GM12892 (cell line): ENCODE results near the gene WDFY4. TPM values are rescaled to one million over a fixed set of nuclear protein-coding genes. Genes with fewer than 3 reads are reported as not detected.
"Not testable (repeated sequence)": the region's sequence is repeated elsewhere in the genome, so short reads cannot be mapped to it uniquely, and the experiment has no call there.

Experiments
- DNase-seq: peaks from one replicate; pipeline ENCODE4 v3.0.0; 2011; ENCODE audit not compliant: insufficient read length
- FAIRE-seq: peaks from 2 replicates; lab custom pipeline; 2011; peaks lifted over from hg19 to GRCh38; lab: Jason Lieb, UNC
- POLR2A ChIP-seq: IDR thresholded peaks from 2 replicates; pipeline ENCODE4 v1.6.1; 2011; ENCODE audit warnings: low read depth, low read length, control low read depth
- POLR2AphosphoS5 ChIP-seq: IDR thresholded peaks from 2 replicates; pipeline ENCODE4 v1.6.1; 2011; ENCODE audit warnings: low read depth, low read length, control low read depth
- TAF1 ChIP-seq: IDR thresholded peaks from 2 replicates; pipeline ENCODE4 v1.6.1; 2011; ENCODE audit warnings: low read depth, mild to moderate bottlenecking, control low read depth, low read length, borderline replicate concordance
- polyA plus RNA-seq: library from polyadenylated mRNA; unstranded; fragments of >200 nt; gene quantifications from one replicate; pipeline ENCODE4 v1.2.1, GENCODE V29; 2012; ENCODE audit warnings: missing spikeins, inconsistent platforms; ENCODE audit not compliant: missing spikeins

Gene WDFY4
- polyA plus RNA-seq = 36.4 TPM

DNA sequence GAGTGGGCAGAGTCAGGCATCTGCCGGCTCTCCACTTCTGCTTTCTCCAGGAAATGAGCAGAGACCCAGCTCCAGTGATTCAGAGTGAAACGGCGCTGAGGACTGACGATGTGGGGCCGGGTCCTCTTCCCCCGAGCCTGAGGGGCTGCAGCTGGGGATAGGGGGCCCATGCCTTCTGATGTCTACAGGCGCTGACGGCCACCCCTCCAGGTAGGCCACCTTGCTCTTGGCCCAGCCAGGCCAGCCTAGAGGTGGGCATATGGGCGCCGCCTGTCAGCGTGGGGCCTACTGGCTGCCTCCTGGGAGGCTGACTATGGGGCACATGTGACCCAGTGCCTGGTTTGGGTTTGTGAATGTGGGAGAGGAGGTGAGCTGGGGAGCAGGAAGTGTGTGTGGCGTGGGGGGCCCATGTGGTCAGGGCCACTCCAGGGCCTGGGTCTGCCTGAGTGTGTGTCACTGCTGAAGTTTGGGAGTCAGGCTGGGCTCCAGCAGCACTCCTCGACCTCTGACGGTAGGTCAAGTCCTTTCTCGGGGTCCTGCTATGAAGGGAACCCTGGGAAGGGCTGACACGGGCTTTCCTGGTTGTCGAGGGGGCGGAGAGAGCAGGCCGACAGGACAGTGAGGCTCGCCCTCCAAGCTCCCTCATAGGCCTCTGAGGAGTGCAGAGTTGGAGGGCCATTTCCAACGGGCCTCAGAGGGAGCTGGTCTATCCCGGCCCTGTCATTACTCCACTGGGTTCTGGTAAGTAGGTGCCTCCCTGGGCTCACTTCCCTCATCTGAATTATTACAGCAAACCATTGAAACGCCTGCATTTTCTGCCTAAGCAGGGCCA lies at the start of gene WDFY4:
Gene WDFY4 (plus strand): TSS at position 82 of the 832 bp plus-strand sequence. CDS start 24,860 bp downstream, outside the sequence.
- peak; percentile 99 for FAIRE-seq
- TF ChIP-seq POLR2AphosphoS5 (peak; percentile 82), TAF1 (no peak; the same call in none of the 2 replicates), POLR2A (peak; percentile 84)
- peak; percentile 64 for DNase-seq

GRCh38 chr10:48634984-48635557 lies 49.6 kb upstream of the WDFY4 start:
- DNase-seq = no peak
- FAIRE-seq = no peak

GRCh38 chr10:48636231-48636630 lies 48.4 kb upstream of the WDFY4 start:
- TF ChIP-seq POLR2AphosphoS5 (no peak), POLR2A (no peak), TAF1 (no peak)
- DNase-seq = no peak
- no peak for FAIRE-seq

More at GRCh38 chr10:48634984-48635557, 49.6 kb upstream of the WDFY4 start:
- TF ChIP-seq POLR2AphosphoS5 = no peak
- TF ChIP-seq TAF1 = no peak
- TF ChIP-seq POLR2A = no peak

DNA sequence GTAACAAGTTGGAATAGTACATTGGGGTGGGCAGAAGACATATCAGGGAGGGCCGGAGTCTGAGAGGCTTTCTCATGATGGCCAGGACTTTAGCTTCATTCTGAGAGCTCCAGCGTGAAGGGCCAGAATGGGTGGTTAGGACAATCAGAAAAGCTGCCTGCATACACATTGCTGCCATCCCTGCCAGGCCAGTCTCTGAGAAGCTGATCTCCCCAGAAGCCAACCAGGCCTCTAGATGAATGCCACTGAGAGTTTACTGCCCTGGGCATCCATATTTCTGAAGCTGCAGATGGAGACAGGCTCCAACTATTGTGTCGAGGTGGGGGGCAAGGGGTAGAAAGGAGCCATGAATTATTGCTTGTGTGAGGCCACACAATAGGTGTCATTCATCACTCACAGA lies 47.8 kb upstream of the WDFY4 start:
- no peak for FAIRE-seq
- TF ChIP-seq TAF1 (no peak), POLR2A (no peak), POLR2AphosphoS5 (no peak)
- no peak for DNase-seq

DNA sequence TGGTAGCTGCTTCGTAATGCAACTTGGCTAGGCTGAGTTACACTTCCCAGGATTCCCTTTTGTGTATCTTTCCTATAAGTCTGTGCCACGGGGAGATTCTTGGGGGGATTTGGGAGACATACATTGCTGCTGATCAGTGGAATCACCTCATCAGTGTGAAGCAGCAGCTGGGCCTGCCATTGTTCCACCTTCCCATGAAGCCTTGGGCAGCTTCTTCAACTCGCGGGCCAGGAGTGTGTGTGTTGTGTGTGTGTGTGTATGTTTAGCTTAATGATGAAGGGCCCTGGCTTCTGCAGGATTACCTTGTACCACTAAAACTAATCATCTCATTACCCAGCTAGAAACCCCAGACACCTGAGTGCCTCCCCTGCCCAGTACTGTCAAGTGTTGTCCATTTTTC lies 46.5 kb upstream of the WDFY4 start:
- DNase-seq (no peak), FAIRE-seq (no peak)
- TF ChIP-seq POLR2A (no peak), POLR2AphosphoS5 (no peak), TAF1 (no peak)

DNA sequence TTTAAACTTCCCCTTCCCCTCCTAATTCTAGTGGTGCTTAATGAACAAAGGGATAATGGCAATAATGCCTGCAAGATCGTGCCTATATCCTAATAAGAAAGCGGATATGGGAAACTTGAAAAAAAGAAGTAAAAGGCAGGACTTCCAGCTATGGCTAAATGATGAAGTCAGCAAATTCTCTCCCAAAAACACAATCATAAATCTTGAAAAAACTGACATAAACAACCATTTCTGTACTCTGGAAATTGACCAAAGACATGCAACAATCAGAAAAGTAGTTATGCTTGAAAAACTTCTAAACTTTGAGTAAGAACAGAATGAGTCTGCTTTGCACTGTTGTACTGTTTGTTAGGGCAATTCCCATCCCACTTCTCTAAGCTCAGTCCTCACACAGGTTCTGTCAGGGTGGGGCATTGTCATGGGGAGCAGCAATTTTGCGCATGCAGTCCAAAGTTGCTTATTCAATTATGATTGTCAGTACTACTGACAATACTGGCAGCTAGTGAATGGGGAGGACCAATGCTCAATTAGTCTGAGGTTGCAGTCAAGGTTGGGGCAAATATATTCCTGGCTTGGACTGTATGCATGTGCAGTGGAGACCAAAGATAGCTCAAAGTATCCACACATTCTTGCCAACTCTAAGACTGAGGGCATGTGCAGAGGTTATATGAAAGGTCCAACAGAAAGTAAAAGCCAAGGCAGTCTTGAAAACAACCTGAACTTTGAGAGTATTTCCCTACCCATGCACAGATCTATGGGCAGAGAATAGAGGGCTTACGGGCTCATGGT lies 45.7 kb upstream of the WDFY4 start:
- DNase-seq (no peak), FAIRE-seq (no peak)
- TF ChIP-seq POLR2AphosphoS5 (no peak), POLR2A (no peak), TAF1 (no peak)

DNA sequence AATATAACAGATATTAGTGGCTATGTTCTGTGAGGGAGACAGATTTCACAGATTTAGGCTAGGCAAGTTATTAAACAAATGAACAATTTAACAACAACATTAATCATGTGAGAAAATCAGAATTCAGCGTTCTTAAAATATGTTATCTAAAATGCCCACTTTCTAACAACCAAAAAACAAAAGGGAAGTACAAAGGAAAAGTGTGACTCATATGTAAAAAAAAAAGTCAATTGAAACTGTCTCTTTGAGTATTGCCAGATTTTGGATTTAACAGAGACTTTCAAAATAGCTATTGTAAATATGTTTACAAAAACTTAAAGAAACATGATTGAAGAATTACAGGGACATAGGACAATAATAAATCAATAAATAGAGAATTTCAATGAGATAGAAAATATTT lies 45.0 kb upstream of the WDFY4 start:
- no peak for TF ChIP-seq TAF1
- TF ChIP-seq POLR2A = no peak
- TF ChIP-seq POLR2AphosphoS5 = no peak
- no peak for FAIRE-seq

DNA sequence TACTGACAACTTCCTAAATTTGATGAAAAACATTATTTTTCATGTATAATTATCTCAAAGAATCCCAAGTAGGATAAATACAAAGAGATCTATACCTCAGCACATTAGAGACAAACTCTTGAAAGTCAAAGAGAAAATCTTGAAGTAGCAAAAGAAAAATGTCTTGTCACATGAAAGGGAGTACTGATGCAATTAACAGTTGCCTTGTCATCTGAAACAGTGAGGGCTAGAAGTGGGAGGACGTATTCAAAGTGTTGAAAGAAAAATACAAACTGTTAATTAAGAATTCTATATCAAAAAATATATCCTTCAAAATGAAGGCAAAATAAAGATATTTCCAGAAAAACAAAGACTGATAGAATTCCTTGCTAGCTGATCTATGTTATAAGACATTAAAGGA lies 44.3 kb upstream of the WDFY4 start:
- TF ChIP-seq POLR2AphosphoS5 (no peak), POLR2A (no peak), TAF1 (no peak)
- no peak for FAIRE-seq
- DNase-seq = no peak

More for the DNA sequence above, 45.0 kb upstream of the WDFY4 start:
- no peak for DNase-seq

GRCh38 chr10:48641099-48641690 lies 43.5 kb upstream of the WDFY4 start:
- FAIRE-seq, DNase-seq: not testable (repeated sequence)

GRCh38 chr10:48645600-48645999 lies 39.1 kb upstream of the WDFY4 start:
- no peak for TF ChIP-seq TAF1
- no peak for TF ChIP-seq POLR2A
- TF ChIP-seq POLR2AphosphoS5 = no peak
- DNase-seq = no peak
- no peak for FAIRE-seq

GRCh38 chr10:48647073-48647472 lies 37.6 kb upstream of the WDFY4 start:
- DNase-seq, FAIRE-seq: not testable (repeated sequence)
